Lower leg skin (tissue), 3 donors: ENCODE data around the gene ASZ1.

Experiments used
- POLR2A ChIP-seq, 2 donors: fragments of 450-650 bp; IDR thresholded peaks; one replicate each; pipeline ENCODE4 v1.6.1; 2016 to 2017; ENCODE audit warnings: antibody characterized with exemption in 2 of 2, mild to moderate bottlenecking in 1 of 2, moderate library complexity in 1 of 2
- TF ChIP-seq, protein P1 (sequence below), 3 donors: fragments of 450-650 bp; IDR thresholded peaks; one replicate each; pipeline ENCODE4 v1.5.1; 2016; ENCODE audit warnings: antibody characterized with exemption in 3 of 3, mild to moderate bottlenecking in 3 of 3, moderate library complexity in 2 of 3

- TF ChIP-seq POLR2A (IDR thresholded peaks at IDR 0.05) = no peak
- TF ChIP-seq, protein P1, sequence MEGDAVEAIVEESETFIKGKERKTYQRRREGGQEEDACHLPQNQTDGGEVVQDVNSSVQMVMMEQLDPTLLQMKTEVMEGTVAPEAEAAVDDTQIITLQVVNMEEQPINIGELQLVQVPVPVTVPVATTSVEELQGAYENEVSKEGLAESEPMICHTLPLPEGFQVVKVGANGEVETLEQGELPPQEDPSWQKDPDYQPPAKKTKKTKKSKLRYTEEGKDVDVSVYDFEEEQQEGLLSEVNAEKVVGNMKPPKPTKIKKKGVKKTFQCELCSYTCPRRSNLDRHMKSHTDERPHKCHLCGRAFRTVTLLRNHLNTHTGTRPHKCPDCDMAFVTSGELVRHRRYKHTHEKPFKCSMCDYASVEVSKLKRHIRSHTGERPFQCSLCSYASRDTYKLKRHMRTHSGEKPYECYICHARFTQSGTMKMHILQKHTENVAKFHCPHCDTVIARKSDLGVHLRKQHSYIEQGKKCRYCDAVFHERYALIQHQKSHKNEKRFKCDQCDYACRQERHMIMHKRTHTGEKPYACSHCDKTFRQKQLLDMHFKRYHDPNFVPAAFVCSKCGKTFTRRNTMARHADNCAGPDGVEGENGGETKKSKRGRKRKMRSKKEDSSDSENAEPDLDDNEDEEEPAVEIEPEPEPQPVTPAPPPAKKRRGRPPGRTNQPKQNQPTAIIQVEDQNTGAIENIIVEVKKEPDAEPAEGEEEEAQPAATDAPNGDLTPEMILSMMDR (IDR thresholded peaks at IDR 0.05) = no peak
Observed at GRCh38 chr7:117445206-117445605, 17.9 kb upstream of the ASZ1 start.
